GM10847 (cell line): Measurements from ENCODE around the gene CALB2.

ENCODE experiments used
- POLR2A ChIP-seq: IDR thresholded peaks from 2 replicates; pipeline ENCODE4 v1.6.1; 2011; ENCODE audit not compliant: insufficient read length; ENCODE audit errors: extremely low read depth

CALB2 gene

DNA sequence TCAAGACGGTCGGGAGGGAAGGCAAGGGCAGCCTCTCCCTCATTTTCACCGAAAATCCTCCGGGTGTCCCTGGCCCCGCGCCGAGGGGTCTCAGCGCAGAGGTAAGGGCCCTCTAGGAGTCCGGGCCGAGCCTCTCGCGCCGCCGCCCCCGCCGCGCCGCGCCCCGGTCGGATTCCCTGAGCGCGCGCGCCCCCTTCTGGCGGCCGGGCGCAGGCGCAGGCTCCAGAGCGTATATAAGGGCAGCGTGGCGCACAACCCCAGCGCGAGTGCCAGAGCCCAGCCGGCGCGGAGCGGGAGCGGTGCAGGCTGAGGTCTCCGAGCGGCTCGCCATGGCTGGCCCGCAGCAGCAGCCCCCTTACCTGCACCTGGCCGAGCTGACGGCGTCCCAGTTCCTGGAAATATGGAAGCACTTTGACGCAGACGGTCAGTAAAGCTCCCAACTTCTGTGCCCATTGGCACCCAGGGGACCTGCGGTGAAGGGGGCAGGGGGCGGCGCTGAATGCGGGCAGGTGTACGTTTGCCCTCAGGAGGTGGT lies at the start of gene CALB2:
TSS of gene CALB2 (plus strand) at position 260 of the 535 bp plus-strand sequence. CDS start at position 330, 70 bp downstream.
- no peak for TF ChIP-seq POLR2A

DNA sequence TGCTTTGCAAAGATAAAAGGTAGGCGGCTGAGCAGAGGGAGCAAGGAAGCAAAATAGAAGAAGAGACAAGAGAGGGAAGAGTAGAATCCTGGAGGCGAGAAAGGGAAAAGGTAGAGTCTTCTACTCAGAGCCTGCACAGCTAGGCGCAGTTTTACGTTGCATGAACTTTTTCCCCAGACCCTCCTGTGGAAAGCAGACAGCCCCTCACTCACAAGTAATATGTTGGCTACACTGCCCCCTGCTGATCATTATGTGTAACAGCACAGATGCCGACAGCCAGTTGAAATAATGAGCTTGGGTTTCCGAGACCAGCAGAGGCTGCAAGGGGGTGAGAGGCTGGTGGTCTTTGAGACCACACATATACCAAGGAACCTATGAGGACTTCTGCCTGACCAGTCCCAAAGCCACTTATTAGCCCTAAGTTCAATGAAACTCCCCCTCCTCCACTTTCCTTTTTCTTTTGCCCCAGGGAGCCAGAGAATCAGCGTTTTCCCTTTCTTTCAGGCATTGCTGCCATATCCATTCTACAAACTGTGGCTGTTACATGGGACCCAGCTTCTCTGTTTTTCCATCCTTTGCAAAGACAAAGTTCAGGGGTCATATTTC lies 46.9 kb upstream of the CALB2 start:
- no peak for TF ChIP-seq POLR2A

DNA sequence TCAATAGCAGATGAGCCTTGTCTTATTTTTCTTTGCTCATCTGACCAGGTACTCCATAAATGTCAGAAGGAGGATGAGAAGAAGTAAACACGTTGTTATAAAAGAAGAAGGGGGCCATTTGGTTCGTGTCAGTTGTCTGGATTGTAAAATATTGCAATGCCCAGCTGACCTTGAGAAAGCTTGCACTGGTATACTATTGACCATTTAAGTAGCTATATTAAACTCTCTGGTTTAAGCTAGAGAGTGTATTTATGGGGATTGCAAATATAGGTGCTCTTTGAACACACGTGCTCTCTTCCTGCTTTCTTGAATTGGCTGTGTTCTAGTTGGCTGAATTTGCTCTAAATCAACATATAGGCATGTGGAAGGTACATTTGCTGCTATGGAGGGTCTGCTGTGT lies 43.3 kb upstream of the CALB2 start:
- no peak for TF ChIP-seq POLR2A

- TF ChIP-seq POLR2A, result no peak
Observed at GRCh38 chr16:71319999-71320398, 38.5 kb upstream of the CALB2 start.

DNA sequence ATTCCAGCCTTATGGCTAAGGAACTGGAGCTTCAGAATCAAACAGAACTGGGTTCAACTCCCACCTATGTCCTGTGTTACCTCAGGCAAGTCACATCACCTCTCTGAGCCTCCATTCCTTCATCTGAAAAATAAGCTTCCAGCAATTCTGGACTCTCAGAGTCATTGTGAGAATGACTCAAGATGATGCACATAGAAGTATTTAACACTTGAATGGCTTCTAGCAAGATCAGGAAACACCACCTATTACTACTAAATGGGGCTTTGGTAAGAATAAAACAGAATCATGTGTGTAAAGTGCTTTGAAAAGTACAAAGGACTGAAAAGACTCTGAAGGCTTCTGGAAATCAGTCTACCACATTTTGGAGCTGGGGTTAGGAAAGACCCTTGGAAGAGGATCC lies 30.8 kb upstream of the CALB2 start:
- TF ChIP-seq POLR2A, result no peak

GRCh38 chr16:71328151-71328550 lies 30.4 kb upstream of the CALB2 start:
- TF ChIP-seq POLR2A, result no peak

- no peak for TF ChIP-seq POLR2A
Observed at GRCh38 chr16:71337631-71338030, 20.9 kb upstream of the CALB2 start.

GRCh38 chr16:71338193-71338592 lies 20.3 kb upstream of the CALB2 start:
- no peak for TF ChIP-seq POLR2A

GRCh38 chr16:71338632-71339031 lies 19.9 kb upstream of the CALB2 start:
- TF ChIP-seq POLR2A, result no peak

DNA sequence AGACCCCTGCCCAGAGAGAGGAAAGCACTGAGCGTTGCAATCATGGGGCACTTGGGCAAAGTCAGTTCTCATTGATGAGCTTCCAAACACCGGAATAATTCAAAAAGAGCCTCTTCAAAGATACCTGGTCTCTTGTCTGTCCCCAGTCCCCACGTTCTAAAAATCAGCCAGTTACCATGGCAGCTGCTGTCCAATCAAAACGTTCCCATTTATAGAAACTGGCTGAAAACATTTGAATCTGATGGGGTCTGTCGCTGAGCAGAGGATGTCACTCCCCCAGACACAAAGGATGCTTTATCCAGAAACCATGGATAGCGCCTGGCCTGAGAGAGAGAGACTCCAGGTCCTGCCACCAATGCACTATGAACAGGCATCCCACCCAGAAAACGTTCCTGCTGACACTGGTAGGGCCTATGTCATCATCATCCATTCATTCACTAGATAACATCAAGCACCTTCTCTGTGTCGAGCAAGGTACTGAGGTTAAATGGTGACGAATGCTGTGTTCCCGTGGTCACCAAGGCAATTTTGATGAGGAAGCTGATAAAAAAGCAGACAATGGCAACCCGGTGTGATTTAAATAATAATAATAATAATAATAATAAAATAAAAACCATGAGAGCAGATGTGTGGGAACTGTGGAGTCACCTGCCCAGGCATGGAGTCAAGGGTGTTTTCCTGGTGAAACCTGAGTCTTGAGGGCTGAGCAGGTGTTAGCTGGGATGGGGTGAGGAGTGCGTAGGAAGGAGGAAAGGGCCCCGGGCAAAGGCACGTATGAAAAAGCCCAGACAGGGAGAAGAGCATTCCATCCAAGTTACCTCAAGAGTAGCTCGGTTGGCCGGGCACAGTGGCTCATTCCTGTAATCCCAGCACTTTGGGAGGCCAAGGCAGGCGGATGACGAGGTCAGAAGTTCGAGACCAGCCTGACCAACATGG lies 19.0 kb upstream of the CALB2 start:
- no peak for TF ChIP-seq POLR2A

DNA sequence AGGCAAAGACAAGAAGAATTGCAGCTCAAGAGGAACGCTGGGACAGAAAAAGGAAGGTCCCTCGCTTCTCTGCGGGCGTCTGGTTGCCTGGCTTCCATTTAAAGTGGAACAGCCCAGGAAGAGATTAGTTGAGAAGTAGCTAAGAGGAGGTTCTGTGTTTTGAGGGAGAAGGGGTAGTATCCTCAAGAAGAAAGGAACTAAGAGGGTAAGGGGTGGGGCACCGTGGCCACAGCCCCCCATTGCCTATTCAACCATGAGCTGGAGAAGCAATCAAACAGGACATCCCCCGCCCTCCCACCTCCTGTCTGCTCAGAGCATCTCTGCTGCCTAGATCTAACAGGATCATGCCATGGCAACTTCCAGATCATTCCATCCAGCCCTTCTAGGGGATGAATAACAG lies 18.1 kb upstream of the CALB2 start:
- no peak for TF ChIP-seq POLR2A

DNA sequence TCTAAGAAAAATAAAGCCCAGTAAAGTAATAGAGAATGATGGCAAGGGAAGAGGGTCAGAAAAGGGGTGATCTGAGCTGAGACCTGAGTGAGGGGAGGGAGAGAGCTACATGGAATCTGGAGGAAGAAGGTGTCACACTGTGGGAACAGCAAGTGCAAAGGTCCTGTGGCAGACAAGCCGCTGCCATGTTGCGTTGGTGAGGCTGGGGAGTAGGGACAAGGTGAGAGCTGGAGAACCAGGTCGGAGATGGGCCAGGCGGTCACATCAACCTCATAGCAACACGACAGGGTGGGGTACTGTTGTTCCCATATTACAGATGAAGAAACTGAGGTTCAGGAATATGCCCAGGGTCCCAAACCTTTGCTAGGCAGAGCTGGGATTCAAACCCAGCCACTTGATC lies 16.6 kb upstream of the CALB2 start:
- TF ChIP-seq POLR2A, result no peak

- no peak for TF ChIP-seq POLR2A
Observed at GRCh38 chr16:71343078-71343477, 15.4 kb upstream of the CALB2 start.

- no peak for TF ChIP-seq POLR2A
Observed at GRCh38 chr16:71344315-71344905, 14.1 kb upstream of the CALB2 start.

- no peak for TF ChIP-seq POLR2A
Observed at GRCh38 chr16:71345031-71345430, 13.5 kb upstream of the CALB2 start.

- TF ChIP-seq POLR2A, result no peak
Observed at GRCh38 chr16:71347146-71347545, 11.4 kb upstream of the CALB2 start.
